Fibroblast of lung (primary cell): ENCODE results near the gene CDIP1. TPM values are rescaled to one million over a fixed set of nuclear protein-coding genes. Genes with fewer than 3 reads are reported as not detected.

ENCODE experiments used
- DNase-seq, 2 donors: peaks; one replicate each; pipeline versions ENCODE4 v3.0.0 to v3.0.0-alpha.2; 2010; ENCODE audit warnings: low read depth in 2 of 2
- H2AFZ ChIP-seq: 2 replicates; pipeline ENCODE4 v1.5.1; 2012; ENCODE audit warnings: low read length, control low read depth, inconsistent platforms
- H3K27ac ChIP-seq: 2 replicates; pipeline ENCODE4 v1.5.1; 2011; ENCODE audit warnings: low read length, control low read depth; ENCODE audit not compliant: insufficient read depth
- H3K27me3 ChIP-seq: 2 replicates; pipeline ENCODE4 v1.5.1; 2011; ENCODE audit warnings: mild to moderate bottlenecking, low read length; ENCODE audit not compliant: control insufficient read depth, insufficient read depth
- H3K36me3 ChIP-seq: 2 replicates; pipeline ENCODE4 v1.5.1; 2011; ENCODE audit warnings: low read length; ENCODE audit not compliant: control insufficient read depth, insufficient read depth
- H3K4me1 ChIP-seq: 2 replicates; pipeline ENCODE4 v1.5.1; 2011; ENCODE audit warnings: low read length; ENCODE audit not compliant: control insufficient read depth, insufficient read depth; ENCODE audit errors: extremely low read depth
- H3K4me2 ChIP-seq: 2 replicates; pipeline ENCODE4 v1.5.1; 2011; ENCODE audit warnings: low read length, control low read depth; ENCODE audit not compliant: insufficient read depth; ENCODE audit errors: extremely low read depth
- H3K4me3 ChIP-seq, 4 experiments: fragments of 200-600 bp in 1 of 4; sonication (generic) in 1 of 4; replicated peaks in 1 of 4; 2 replicates each; pipeline ENCODE4 v1.5.1; 2011 to 2016; ENCODE audit warnings: low read length in 4 of 4, low read depth in 3 of 4, mild to moderate bottlenecking in 3 of 4, control low read depth in 2 of 4, inconsistent platforms in 1 of 4, mixed read lengths in 1 of 4; ENCODE audit not compliant: insufficient read depth in 1 of 4; ENCODE audit errors: control extremely low read depth in 1 of 4
- H3K79me2 ChIP-seq: 2 replicates; pipeline ENCODE4 v1.5.1; 2012; ENCODE audit warnings: mild to moderate bottlenecking, low read length, inconsistent platforms; ENCODE audit not compliant: control insufficient read depth, insufficient read depth
- H3K9ac ChIP-seq: 2 replicates; pipeline ENCODE4 v1.5.1; 2011; ENCODE audit warnings: mild to moderate bottlenecking, low read length, control low read depth; ENCODE audit not compliant: insufficient read depth
- H3K9me3 ChIP-seq: 2 replicates; pipeline ENCODE4 v1.5.1; 2012; ENCODE audit warnings: low read depth, low read length; ENCODE audit not compliant: control insufficient read depth, insufficient read depth
- H4K20me1 ChIP-seq: 2 replicates; pipeline ENCODE4 v1.5.1; 2011; ENCODE audit warnings: low read length; ENCODE audit not compliant: control insufficient read depth, insufficient read depth; ENCODE audit errors: extremely low read depth
- CTCF ChIP-seq, 2 donors: IDR thresholded peaks in 1 of 2; conservative IDR thresholded peaks in 1 of 2; 1 replicate in 1 of 2; 2 replicates in 1 of 2; pipeline ENCODE4 v1.5.1; 2011 to 2012; ENCODE audit warnings: low read length in 2 of 2, control low read depth in 1 of 2, inconsistent platforms in 1 of 2, low read depth in 1 of 2, mild to moderate bottlenecking in 1 of 2
- EZH2 ChIP-seq: IDR thresholded peaks from 2 replicates; pipeline ENCODE4 v1.5.1; 2012; ENCODE audit warnings: low read length, control low read depth, mild to moderate bottlenecking; ENCODE audit errors: missing control alignments
- polyA plus RNA-seq, 2 donors: library from polyadenylated mRNA; depleted of rRNA in 1 of 2; stranded (reverse) in 1 of 2; unstranded in 1 of 2; fragments of >200 nt; gene quantifications; 2 replicates each; pipeline ENCODE4 v1.2.1, GENCODE V29; 2011 to 2012; ENCODE audit warnings: missing spikeins in 1 of 2
- total RNA-seq: library from RNA; depleted of rRNA; stranded (reverse); fragments of >200 nt; gene quantifications from 2 replicates; pipeline ENCODE4 v1.2.1, GENCODE V29; 2014

Gene CDIP1
- total and polyA plus RNA-seq, 2 donors (not counting 1 experiment from before 2014, with no cell fraction given) = 6.3 to 12.2 TPM

- H3K9ac ChIP-seq = no peak overlapping the region
- no peak overlapping the region for H2AFZ ChIP-seq
- no peak overlapping the region for H3K27ac ChIP-seq
- DNase-seq = peak in 1 of 2 donors; percentile 30
- no peaks in the 10 kb centered on the region for H3K9me3 ChIP-seq
- no peak overlapping the region for H3K4me3 ChIP-seq
- H3K36me3 ChIP-seq = peaks cover 26% of the 10 kb centered on the region
- no peaks in the 10 kb centered on the region for H3K4me1 ChIP-seq
- no peak overlapping the region for H3K4me2 ChIP-seq
- H3K79me2 ChIP-seq = no peaks in the 10 kb centered on the region
- no peaks in the 10 kb centered on the region for H3K27me3 ChIP-seq
- TF ChIP-seq CTCF (conservative IDR thresholded peaks at IDR 0.05 in 1 of 2, IDR thresholded peaks at IDR 0.05 in 1 of 2; ENCODE audit: low read depth in 1 of 2, low read length in 2 of 2) (no peak), EZH2 (no peak)
- no peaks in the 10 kb centered on the region for H4K20me1 ChIP-seq
Measured at GRCh38 chr16:4512473-4512872, 26.1 kb downstream of the CDIP1 start.

DNA sequence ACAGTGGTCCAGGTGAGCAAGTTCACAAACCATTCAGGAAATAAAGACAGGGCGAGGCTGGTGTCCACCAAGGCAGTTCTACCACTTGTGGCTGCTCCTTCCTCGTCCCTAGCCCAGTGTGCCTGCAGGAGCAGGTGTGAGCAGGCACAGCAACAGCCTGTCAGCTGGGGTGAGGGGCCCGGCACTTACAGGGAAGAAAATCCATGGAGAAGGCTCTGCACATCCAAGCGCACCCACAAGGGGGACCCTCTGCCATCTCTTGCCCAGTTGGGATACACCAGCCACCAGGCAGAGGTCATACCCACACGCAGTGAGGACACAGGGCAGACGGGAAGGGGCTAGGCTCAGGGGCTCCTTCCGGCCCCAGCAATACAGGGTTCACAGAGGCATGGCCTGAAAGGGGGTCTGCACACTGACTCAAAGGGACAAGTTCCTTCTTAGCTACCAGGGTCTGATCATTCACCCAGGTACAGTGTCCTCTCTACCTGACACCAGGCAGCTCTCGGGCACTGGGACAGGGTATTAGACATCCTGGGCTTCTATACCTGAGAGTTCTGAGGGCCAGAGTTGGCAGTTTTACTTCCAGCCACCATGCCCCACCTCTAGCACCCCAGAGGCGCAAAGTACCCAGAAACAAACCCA, 27.0 kb downstream of the CDIP1 start:
- no peak overlapping the region for H3K4me3 ChIP-seq
- no peak overlapping the region for H3K4me2 ChIP-seq
- H2AFZ ChIP-seq = no peak overlapping the region
- H3K27ac ChIP-seq = no peak overlapping the region
- H3K4me1 ChIP-seq = no peaks in the 10 kb centered on the region
- H3K27me3 ChIP-seq = no peaks in the 10 kb centered on the region
- H3K36me3 ChIP-seq = peaks cover 26% of the 10 kb centered on the region
- DNase-seq = peak; percentile 24 to 50
- H3K79me2 ChIP-seq = no peaks in the 10 kb centered on the region
- no peak overlapping the region for H3K9ac ChIP-seq
- no peaks in the 10 kb centered on the region for H3K9me3 ChIP-seq
- TF ChIP-seq EZH2 (no peak), CTCF (conservative IDR thresholded peaks at IDR 0.05 in 1 of 2, IDR thresholded peaks at IDR 0.05 in 1 of 2; ENCODE audit: low read depth in 1 of 2, low read length in 2 of 2) (peak; percentile 22 to 64)
- no peaks in the 10 kb centered on the region for H4K20me1 ChIP-seq

- Histone ChIP-seq H3K9me3 (no peaks in the 10 kb centered on the region), H2AFZ (no peak overlapping the region), H3K27ac (no peak overlapping the region), H3K79me2 (no peaks in the 10 kb centered on the region), H3K4me3 (no peak overlapping the region), H3K36me3 (peaks cover 26% of the 10 kb centered on the region), H3K4me2 (no peak overlapping the region), H3K9ac (no peak overlapping the region), H3K4me1 (no peaks in the 10 kb centered on the region), H3K27me3 (no peaks in the 10 kb centered on the region), H4K20me1 (no peaks in the 10 kb centered on the region)
- no peak for DNase-seq
- TF ChIP-seq CTCF (conservative IDR thresholded peaks at IDR 0.05 in 1 of 2, IDR thresholded peaks at IDR 0.05 in 1 of 2; ENCODE audit: low read depth in 1 of 2, low read length in 2 of 2) (no peak), EZH2 (no peak)
Measured at GRCh38 chr16:4510747-4511426, 27.7 kb downstream of the CDIP1 start.
